ENCODE measurements around the gene PRKD2.
"Not testable (repeated sequence)": the region's sequence is repeated elsewhere in the genome, so short reads cannot be mapped to it uniquely, and the experiment has no call there.

Gene PRKD2

GRCh38 chr19:46629546-46630025 lies 87.3 kb downstream of the PRKD2 start:
- TF ChIP-seq CTCF (conservative IDR thresholded peaks at IDR 0.05; ENCODE audit: control insufficient read depth, insufficient read depth, low read depth, low read length): no peak
- DNase-seq (ENCODE audit: low read depth): no peak
- no peak overlapping the region for H3K4me3 ChIP-seq (ENCODE audit: control insufficient read depth, low read depth, low read length)

- H3K4me3 ChIP-seq (ENCODE audit: control insufficient read depth, low read depth, low read length); DNase-seq (ENCODE audit: low read depth): not testable (repeated sequence)
These were observed 87.9 kb downstream of the PRKD2 start for GRCh38 chr19:46628970-46629369.

GRCh38 chr19:46626446-46626845 lies 90.5 kb downstream of the PRKD2 start:
- DNase-seq (ENCODE audit: low read depth): no peak
- no peak for TF ChIP-seq CTCF (conservative IDR thresholded peaks at IDR 0.05; ENCODE audit: control insufficient read depth, insufficient read depth, low read depth, low read length)
- no peak overlapping the region for H3K4me3 ChIP-seq (ENCODE audit: control insufficient read depth, low read depth, low read length)

- TF ChIP-seq CTCF (conservative IDR thresholded peaks at IDR 0.05; ENCODE audit: control insufficient read depth, insufficient read depth, low read depth, low read length): no peak
- DNase-seq (ENCODE audit: low read depth): no peak
- H3K4me3 ChIP-seq (ENCODE audit: control insufficient read depth, low read depth, low read length): no peak overlapping the region
These were observed 91.2 kb downstream of the PRKD2 start for GRCh38 chr19:46625731-46626130.

- peak; percentile 79 for DNase-seq (ENCODE audit: low read depth)
- no peak for TF ChIP-seq CTCF (conservative IDR thresholded peaks at IDR 0.05; ENCODE audit: control insufficient read depth, insufficient read depth, low read depth, low read length)
- peak within 1 kb of the TSS; percentile 29 for H3K4me3 ChIP-seq (ENCODE audit: control insufficient read depth, low read depth, low read length)
These were observed 91.8 kb downstream of the PRKD2 start, which contains the start of gene PTGIR for GRCh38 chr19:46624958-46625661. Gene PTGIR (minus strand): TSS chr19:46625089. CDS start chr19:46624225, 864 bp downstream.

Data from fibroblast of mammary gland (primary cell).